Colon (tissue), 2 donors: ENCODE results near the gene SLC30A7.
"Not testable (repeated sequence)": the region's sequence is repeated elsewhere in the genome, so short reads cannot be mapped to it uniquely, and the experiment has no call there.

Experiments
- FAIRE-seq: peaks from 2 replicates; lab custom pipeline; 2012; peaks lifted over from hg19 to GRCh38; lab: Jason Lieb, UNC
- donor health status: control.
- donor health status: control.

Gene SLC30A7

DNA sequence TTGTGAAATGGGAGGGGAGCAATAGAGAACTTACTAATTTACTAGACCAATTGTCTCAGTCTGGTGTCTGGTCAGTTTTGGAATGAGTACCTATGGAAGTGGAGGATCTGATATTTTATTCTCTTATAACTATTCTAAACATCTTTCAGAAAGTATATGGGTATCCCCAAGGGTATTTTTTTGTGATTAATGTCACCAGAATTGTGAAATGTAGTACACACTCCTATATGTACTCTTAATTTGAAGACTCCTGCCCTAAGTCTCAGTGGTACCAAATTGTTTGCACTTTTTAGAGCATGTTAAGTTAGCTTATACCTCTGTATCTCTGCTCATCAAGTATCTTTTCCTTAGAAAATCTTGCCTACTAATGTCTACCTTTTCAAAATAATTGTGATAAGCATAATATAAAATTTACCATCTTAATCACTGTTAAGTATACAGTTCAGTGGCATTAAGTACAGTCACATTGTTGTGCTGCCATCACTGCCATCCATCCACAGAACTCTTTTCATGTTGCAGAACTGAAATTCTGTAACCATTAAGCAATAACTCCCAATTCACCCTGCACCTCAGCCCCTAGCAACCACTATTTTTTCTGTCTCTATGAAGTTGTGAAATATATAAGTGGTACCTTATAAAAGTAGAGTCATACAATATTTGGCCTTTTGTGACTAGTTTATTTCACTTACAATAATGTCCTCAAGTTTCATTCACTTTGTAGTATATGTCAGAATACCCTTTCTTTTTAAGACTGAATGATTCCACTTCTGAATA lies 40.5 kb downstream of the SLC30A7 start:
- no peak for FAIRE-seq

- no peak for FAIRE-seq
These were observed 45.2 kb downstream of the SLC30A7 start for GRCh38 chr1:100941098-100941527.

GRCh38 chr1:100941580-100942216 lies 45.8 kb downstream of the SLC30A7 start:
- FAIRE-seq, result no peak

DNA sequence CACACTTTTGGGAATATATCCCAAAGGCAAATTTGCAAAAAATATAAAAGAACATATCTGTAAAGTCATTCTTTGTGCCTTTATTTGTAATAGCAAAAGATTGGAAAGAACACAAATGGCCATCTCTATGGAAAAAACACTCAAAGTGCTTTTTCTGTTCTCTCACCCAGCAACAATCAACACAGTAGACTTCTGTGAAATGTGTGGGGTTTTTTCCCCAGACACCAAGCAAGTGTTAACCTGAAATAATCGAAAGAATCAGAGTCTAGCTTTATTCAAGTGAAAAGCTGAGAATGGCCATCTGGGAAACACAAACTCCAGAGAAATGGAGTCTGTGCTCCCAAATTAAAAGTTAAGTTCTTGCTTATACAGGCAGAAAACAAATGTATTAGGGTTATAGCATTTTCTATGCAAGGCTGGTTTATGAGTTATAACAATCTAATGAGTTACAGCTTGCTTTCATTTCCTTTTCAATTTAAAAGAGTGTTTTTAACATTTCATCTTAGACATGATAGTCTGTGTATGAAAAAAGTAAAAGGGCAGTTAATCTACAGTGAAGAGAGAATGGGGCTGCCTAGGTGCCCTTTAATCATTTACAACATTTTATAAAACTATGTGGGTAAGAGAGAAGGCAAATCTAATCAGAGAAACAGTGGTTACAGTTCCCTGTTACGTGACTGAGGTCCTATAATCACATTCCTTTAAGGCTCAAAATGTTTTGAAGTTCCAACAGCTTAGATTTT lies 46.6 kb downstream of the SLC30A7 start:
- no peak for FAIRE-seq

- FAIRE-seq, result no peak
These were observed 47.6 kb downstream of the SLC30A7 start for GRCh38 chr1:100943533-100943932.

- FAIRE-seq, result not testable (repeated sequence)
These were observed 50.2 kb downstream of the SLC30A7 start for GRCh38 chr1:100946064-100946463.

DNA sequence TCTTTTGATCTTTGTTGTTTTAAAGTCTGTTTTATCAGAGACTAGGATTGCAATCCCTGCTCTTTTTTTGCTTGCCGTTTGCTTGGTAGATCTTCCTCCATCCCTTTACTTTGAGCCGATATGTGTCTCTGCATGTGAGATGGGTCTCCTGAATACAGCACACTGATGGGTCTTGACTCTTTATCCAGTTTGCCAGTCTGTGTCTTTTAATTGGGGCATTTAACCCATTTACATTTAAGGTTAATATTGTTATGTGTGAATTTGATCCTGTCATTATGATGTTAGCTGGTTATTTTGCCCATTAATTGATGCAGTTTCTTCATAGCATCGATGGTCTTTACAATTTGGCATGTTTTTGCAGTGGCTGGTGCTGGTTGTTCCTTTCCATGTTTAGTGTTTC lies 51.9 kb downstream of the SLC30A7 start:
- not testable (repeated sequence) for FAIRE-seq

- FAIRE-seq, result not testable (repeated sequence)
These were observed 53.0 kb downstream of the SLC30A7 start for GRCh38 chr1:100948721-100949405.

DNA sequence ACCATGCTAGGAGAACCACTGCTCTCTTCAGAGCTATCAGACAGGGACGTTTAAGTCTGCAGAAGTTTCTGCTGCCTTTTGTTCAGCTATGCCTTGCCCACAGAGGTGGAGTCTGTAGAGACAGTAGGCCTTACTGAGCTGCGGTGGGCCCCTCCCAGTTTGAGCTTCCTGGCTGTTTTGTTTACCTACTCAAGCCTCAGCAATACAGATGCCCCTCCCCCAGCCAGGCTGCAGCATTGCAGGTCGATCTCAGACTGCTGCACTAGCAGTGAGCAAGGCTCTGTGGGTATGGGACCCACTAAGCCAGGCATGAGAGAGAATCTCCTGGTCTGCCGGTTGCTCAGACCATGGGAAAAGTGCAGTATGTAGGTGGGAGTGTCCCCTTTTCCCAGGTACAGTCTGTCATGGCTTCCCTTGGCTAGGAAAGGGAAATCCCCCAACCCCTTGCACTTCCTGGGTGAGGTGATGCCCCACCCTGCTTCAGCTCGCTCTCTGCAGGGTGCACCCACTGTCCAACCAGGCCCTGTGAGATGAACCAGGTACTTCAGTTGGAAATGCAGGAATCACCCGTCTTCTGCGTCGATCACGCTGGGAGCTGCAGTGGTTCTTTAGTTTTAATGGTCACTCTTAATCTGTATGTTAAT lies 53.7 kb downstream of the SLC30A7 start:
- FAIRE-seq, result not testable (repeated sequence)

- FAIRE-seq, result peak; percentile 28
These were observed 54.4 kb downstream of the SLC30A7 start for GRCh38 chr1:100950337-100950736.

DNA sequence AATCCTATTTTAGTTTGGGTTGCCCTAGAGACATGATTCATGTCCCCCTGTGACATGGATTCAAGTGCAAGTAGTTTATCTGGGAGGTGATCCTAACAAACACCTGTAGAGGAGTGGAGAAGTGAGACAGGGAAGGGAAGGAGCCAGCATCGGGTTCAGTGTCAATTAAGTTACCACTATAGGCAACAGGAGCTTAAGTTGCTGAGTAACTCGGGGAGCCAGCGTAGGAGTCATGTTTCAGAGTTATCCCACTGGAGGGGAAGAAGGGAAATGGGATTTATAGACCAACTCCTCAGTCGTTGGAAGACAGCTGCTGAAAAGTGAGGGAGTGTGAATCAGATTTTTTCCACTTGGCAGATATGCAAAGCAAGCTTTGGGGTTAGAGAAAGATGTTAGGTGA lies 54.9 kb downstream of the SLC30A7 start:
- no peak for FAIRE-seq

- FAIRE-seq, result no peak
These were observed 56.3 kb downstream of the SLC30A7 start for GRCh38 chr1:100952104-100952745.

- not testable (repeated sequence) for FAIRE-seq
These were observed 57.1 kb downstream of the SLC30A7 start for GRCh38 chr1:100952970-100953369.

DNA sequence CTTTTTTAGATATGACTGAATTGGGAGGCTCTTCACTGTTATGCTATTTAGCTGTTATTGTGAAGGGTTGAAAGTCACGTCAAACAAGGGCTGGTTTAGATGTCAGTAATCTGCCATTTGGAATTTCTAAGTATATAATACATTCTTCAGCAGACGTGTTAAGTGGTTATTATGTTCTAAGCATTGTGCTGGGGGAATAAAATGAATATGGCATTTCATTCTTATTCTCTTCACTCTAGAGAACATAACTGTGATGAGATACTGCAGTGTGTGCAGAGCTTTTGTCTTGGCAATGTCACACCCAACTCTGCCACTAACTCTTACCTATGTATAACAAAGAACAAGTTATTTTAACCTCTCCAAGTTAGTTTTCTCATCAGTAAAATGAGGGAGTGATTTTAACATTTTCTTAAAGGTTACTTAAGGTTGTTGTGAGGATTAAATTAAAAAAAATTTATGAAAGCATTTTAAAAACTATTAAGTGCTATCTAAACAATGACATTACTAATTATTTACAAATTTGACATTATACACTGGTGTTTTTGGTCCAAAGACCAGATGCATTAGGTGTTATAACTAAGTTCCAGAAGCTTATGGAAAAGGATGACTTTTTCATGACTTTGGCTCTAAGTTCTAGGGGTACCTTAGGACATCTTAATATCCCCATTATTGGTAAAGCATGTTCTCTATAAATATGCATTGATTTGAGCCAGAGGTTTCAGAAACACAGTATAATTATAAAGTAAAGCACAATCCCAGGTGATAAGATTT lies 58.3 kb downstream of the SLC30A7 start:
- no peak for FAIRE-seq

GRCh38 chr1:100955322-100955721 lies 59.4 kb downstream of the SLC30A7 start:
- FAIRE-seq, result peak; percentile 38

DNA sequence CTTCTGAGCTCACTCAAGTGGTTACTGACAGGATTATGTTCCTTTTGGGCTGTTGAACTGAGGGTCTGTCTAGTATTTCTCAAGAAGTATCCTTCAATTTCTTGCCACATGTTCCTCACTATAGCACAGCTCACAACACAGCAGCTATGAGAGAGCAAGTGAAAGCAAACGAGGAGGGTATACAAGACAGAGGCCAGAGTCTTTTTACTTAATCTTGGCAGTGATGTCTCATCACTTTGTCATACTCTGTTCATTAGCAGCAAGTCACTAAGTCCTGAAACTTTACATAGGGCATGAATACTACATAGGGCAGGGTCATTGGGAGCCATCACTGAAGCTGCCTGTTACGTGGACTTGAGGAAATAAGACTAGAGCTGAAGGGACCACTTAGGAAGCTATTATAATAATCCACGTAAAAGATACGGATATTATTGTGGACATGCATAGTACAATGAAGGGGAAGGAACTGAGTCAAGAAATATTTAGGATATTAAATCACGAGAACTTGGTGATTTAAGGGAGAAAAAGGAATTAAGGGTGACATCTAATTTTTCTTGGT lies 63.7 kb downstream of the SLC30A7 start:
- FAIRE-seq, result no peak

GRCh38 chr1:100960098-100960497 lies 64.2 kb downstream of the SLC30A7 start:
- FAIRE-seq, result no peak

DNA sequence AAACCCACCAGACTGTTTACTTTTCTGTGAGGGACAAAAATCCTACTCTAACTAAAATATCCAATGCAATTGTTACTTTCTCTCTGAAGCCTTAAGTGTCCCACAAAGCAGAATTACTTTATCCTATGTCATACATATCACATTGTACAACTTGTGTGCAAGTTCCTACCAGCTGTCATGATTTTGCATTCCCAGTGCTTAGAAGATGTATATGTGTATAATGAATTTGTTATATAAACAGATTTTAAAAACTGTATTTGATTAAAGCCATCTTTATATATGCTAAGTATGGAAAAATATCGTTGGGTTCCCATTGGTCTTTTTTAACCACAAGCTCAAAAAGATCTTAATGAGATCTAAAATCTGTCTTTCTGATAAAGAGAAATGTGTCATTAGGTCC lies 72.7 kb downstream of the SLC30A7 start:
- FAIRE-seq, result no peak

- FAIRE-seq, result no peak
These were observed 73.4 kb downstream of the SLC30A7 start for GRCh38 chr1:100969327-100969726.

DNA sequence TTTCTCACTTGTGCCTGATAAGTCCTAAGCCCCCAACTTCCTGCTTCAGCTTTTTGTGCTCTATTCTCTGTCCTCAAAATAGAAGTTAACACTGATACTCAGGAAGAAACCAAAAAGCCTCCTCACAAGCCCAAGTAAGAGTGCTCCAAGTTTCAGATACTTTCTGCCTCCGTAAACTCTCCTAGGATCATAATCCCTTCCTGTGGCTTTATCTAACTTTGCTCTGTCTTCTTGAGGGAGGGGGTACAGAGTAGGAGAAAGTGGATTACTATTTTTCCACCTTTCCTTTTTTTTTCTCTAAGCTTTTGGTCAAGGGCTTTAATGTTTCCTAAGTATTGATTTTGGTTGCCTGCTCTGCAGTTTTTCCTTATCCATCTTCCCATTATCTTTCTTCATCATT lies 75.1 kb downstream of the SLC30A7 start:
- FAIRE-seq, result no peak
